HG03045 (cell line): Measurements from ENCODE around the gene CGB8.

Source experiments
- ATAC-seq: cut with Tn5 transposase; IDR thresholded peaks from one replicate; pipeline ENCODE4 v1.9.1; 2021; ENCODE audit warnings: mild to moderate bottlenecking, moderate library complexity; ENCODE audit not compliant: unreplicated experiment

The CGB8 gene

GRCh38 chr19:49010453-49010852 is 38.5 kb downstream of the CGB8 start:
- ATAC-seq = no peak

GRCh38 chr19:49009828-49010227 is 39.1 kb downstream of the CGB8 start:
- ATAC-seq = no peak

GRCh38 chr19:49006905-49007304 is 42.0 kb downstream of the CGB8 start:
- no peak for ATAC-seq

- no peak for ATAC-seq
Measured at GRCh38 chr19:49004964-49005614, 43.8 kb downstream of the CGB8 start.

- ATAC-seq = no peak
Measured at GRCh38 chr19:49004133-49004532, 44.8 kb downstream of the CGB8 start.

GRCh38 chr19:48999481-49000325 is 49.2 kb downstream of the CGB8 start:
- no peak for ATAC-seq

- ATAC-seq = no peak
Measured at GRCh38 chr19:48997972-48998371, 50.9 kb downstream of the CGB8 start.
